HCEC 1CT (cell line): ENCODE results near the gene BARD1.
"Not testable (repeated sequence)": the region's sequence is repeated elsewhere in the genome, so short reads cannot be mapped to it uniquely, and the experiment has no call there.

Source experiments
- DNase-seq: peaks from one replicate; pipeline ENCODE4 v3.0.0-alpha.2; 2017

BARD1 gene

DNA sequence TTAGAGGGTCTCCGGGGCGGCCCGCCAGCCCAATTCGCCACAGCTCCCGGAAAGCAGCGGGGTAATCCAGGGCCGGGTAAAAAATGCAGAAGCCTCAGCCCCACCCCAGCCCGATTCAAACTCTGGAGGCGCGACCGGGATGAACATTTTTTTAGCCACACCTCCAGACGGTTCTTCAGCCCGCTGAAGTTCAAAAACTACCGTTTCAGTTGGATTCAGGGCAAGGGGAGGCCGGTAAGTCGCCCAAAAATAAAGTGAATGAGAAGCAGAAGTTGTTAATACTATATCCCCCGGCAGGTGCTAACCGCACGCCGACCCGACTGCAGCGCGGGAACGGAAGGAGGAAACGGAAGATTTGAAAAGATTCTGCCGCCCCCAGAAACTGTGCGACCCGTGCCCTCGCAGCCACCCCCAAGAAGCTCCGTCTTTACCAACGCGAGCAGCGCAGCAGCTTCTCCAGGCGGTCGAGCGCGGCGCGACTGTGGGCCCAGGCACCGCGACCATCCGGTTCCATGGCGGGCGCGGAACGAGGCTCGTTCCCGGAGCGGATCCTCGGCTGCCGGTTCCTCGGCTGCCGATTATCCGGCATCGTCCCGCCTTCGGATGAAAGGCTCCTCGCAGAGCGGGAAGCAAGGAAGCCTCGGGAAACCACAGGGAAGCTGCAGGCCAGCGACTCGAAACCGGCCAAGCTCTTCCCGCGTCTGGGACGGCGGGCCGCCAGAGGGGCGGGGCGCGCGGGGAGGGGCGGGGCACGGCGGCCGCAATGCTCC is at the start of gene BARD1:
Gene BARD1 (minus strand): TSS at position 703 of the 770 bp plus-strand sequence. CDS start 114 bp downstream, at position 589.
- DNase-seq: peak; percentile 62

DNA sequence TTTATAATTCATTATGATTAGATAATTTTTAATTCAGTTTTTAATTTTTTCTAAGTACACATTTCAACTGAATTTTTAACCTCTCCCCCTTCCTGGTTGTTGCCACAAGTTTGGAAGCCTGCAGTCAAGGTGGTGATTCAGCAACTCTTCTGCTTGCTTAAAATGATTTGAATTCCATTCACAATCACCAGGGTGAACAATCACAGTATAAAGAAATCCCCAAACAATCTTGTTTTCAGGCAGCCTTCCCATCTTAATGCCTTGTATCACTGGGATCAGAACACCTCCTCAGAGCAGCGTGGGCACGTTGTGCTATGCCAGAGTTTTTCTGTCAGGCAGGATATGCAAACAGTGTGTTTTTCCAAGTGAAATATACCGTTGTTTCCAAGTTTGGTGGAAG is 46.7 kb upstream of the BARD1 start:
- DNase-seq: peak; percentile 55

DNA sequence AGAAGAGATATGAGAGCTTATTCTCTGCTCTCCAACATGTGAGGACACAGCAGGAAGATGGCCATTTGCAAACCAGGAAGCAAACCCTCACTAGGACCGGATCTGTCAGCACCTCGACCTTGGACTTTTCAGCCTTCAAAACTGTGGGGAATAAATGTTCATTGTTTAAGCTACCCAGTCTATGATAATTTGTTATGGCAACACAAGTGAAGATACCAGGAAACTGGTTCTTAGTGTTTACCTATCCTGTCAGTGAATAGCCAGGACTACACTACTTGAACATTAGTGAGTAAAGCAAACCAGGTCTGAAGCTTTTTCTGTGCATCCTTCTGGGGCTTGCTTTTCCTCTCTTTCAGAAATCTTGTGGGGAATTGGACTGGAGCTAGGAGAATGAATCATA is 44.4 kb upstream of the BARD1 start:
- no peak for DNase-seq

DNA sequence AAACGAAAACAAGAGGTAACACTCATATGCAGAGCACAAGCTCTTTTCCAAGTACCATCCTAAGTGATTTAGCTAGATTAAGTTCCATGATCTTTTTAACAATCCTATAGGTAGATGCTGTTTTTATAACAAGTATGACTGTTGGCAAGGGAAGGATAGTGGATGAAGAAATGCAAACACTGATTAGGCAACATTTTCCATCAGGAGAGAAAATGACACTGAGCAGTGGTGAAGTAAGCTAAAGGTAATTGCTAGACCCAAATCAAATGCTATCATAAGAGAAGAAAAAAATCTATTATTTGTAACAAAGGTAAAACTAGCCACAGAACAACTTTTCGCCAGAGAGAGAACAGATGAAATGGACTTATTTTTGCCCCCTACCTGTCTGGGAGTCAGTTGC is 34.3 kb upstream of the BARD1 start:
- DNase-seq: no peak

DNA sequence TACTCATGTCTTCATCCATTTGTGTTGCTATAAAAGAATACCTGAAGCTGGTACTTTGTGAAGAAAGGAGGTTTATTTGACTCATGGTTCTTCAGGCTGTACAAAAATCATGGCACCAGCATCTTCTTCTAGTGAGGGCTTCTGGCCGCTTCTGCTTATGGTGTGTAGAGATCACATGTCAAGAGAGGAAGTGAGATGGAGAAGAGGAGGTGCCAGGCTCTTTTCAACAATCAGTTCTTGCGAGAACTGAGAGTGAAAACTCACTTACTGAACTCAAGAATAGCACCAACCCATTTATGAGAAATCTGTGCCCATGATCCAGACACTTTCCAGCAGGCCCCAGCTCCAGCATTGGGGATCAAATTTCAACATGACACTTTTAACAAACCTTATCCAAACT is 30.0 kb upstream of the BARD1 start:
- no peak for DNase-seq

DNA sequence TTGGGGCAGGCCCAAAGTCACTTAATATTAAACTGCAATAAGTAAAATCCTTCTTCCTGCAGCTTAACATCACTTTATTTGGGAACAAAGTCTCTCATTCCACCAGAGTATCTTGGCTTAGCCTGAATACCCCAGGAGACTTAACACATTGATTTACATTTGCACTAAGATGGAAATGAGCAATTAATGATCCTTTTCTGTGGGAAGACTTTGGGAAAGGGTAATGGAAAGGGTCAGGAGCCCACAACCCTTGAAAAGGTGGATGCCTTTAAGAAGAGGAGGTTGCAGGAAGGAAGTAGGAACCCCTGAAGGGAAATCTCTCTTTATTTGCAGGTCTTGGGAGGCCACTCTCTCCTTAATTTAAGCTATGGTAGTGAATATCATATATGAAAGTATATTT is 28.0 kb upstream of the BARD1 start:
- no peak for DNase-seq

DNA sequence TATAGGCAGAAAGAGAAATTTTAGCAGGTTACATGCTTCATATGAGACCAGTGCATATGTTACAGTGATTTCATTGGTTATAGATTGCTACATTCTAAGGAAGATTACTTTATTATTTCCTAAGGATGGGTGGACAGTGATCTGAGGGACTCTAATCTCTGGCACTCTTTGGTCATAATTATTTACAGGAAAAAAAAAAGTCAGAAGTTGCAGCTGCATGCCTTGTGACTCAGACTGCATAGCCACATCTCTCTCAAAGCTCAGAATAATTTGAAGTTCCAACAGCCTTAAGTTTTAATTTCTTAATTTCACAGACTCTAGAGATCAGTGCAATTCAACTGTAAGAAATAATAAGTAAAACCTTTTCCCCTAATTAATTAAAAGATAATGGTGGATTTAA is 27.1 kb upstream of the BARD1 start:
- peak; percentile 17 for DNase-seq

DNA sequence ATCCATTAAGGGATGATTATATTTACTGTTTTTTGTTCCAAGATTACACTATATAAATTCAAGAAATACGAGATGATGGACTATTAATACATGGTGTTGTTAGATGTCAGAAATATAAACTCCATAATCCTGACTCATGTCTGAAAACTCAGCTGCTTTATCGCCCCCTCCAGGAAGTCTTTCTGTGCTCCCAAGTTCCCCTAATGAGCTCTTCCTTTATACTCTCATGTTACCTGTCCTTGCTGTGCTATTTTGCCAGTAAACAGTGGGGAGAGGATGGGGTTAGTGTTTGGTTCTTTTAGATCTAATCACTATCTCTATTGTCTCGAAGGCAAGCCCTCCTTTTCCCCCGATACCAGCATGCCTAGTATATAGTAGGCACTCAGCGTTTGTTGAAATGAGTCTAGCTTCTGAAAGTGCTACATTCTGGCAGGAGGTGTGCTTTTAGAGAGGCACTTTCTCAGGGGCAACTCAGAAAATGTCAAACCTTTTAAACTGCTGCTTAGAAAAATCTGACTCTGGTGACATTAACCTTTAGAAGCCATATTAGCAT is 21.4 kb upstream of the BARD1 start:
- DNase-seq: peak; percentile 43

DNA sequence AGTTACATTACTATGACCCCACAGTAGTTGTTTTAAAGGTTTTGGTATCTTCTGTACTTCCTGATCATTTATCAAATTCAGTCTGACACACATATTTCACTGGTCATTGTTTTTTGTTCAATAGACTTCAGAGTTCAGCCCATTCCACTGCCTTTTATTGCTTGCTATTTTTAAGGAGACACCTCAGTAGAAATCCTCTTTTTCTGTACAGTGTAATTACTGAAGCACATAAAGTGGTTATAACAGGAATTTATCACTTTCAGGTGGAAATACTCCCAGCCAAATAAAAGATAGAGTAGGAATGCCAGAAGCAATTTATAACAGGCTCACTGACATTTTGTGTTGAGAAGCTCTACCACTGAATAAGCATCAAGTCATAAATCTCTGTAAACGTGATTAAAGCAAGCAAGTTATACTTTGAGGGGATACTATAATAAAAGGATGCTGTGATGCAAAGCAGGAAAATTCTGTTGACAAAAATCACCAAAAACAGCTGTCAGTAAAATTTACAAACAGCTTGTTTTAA is 6.6 kb upstream of the BARD1 start:
- no peak for DNase-seq

DNA sequence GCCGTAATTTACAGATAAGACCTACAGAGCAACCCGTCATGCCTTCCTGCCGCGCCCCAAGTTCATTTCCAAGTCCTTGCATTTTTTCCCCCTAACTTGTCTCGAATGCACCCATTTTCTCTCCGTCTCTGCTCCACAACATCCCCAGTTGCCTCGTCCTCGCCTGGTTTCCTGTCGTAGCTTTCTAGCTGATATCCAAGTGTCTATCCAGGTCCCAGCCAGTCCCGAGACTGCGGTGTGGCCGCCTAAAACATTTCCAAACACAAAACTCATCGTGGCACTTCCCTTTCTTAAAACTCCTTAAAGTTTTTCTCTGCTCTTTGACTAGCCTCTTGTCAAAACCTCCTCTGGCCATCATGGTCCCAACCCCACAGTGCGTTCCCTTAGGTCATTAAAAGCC is 1.2 kb upstream of the BARD1 start:
- no peak for DNase-seq

DNA sequence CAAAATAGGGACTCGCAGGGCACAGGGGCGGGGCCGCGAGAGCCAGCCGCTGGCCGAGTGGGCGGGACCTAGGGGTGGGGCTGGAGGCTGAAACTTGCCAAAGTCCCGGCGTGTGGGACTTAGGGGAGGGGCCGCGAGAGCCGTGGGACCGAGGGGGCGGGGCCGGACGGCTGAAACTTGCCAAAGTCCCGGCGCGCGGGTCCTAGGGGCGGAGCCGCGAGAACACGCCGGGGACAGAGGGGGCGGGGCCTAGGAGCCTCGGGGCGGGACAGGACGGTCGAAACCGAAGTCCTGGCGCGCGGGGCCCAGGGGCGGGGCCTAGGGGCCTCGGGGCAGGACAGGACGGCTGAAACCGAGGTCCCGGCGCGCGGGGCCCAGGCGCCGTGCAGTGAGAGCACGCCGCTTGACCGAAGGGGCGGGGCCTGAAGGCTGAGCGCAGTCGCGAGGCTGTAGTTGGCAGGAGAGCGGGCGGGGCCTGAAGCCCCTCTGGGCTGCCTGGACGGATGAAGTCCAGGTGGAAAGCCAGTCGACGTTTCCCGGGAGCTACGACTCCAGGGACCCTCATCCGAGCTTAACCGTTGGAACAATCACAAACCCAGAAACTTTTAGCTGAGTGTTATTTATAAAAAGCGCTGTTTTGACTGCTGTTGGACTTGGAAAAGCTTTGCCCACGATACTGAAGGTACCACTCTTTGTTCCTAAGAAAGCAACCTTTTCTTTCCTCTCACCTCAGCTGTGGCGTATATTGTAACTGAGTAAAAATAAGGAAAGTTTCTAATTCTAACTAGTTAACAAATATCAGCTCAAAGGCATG is 475 bp upstream of the BARD1 start:
- peak; percentile 97 for DNase-seq

DNA sequence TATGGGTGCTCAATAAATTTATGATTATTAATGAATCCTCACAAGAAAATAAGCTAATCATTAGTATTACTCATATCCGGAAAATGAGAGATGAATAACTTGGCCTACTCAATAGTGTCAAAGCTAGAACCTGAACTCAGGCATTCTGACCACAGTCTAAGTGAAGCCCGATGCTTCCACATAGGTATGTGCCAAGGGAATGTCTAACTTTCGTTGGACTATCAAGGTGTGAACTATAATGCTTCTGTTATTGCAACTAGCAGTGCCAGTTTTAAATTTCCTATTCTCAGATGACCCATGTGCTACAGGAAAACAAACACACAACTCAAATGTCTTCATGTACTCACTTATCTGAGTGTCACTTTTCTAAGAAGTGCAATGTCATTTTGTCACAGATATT is 1.8 kb downstream of the BARD1 start:
- DNase-seq: no peak

DNA sequence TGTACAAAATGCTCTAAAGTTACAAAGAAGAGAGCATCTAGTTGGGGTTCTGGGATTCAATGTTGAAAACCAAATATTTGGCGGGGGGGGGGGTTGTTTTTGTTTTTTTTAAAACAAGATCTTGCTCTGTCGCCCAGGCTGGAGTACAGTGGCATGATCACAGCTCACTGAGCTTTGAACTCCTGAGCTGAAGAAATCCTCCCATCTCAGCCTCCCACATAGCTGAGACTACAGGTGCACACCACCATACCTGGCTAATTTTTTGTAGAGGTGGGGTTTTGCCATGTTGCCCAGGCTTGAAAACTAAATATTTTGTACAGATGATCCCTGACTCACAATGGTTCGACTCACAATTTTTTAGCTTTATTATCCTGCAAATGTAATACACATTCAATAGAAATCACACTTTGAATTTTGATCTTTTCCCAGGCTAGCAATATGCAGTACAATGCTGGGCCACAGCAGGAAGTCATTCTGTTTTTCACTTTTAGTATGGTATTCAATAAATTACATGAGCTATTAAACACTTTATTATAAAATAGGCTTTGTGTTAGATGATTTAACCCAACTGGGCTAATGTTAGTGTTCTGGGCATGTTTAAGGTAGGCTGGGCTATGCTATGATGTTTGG is 7.6 kb downstream of the BARD1 start:
- DNase-seq: no peak

DNA sequence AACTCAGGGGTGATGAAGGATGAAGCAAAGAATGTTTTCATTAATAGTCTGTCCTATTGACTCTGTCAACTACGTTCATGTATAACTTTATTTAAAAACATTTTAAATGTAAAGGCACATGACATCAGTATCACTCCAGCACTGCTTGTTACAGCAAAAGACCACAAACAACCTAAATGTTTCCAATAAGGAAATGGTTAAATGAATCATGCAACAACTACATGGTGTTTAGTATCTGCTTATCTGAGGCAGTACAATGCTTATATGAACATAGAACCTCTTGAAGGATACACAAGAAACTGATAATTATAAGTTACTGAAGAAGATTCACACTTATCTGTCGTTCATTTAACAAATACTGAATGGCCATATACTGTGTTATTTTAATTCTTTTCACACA is 8.4 kb downstream of the BARD1 start:
- no peak for DNase-seq

DNA sequence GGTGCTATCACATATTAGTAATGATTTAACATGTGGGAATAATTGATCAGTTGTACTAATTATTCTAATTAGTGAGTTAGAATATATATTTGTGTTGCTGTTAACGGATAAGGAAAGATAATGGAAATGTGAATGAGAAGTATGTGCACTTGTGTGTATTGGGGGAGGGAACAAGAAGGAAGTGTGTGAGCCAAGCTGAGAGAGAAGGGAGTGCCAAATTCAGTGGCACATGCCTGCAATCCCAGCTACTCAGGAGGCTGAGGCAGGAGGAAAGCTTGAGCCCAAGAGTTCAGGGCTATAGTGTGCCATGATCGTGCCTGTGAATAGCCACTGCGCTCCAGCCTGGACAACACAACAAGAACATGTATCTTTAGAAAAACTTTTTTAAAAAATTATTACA is 9.3 kb downstream of the BARD1 start:
- no peak for DNase-seq

DNA sequence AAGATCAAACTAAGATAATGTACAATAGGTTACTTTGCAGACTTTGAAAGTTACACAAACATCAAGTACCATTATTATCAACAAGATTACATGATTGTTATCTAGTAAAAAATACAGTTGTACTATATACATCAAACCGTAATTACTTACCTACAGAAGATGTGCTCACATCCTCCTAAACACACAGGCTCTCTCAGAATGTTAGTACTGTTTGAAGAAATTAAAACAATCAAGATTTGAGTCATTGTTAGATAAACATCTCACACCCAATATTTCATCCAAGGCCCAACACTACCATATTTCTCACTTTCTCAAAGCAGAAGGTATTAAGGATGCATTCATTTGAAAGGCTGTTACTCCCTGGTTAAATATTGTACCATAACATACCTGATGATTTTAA is 12.6 kb downstream of the BARD1 start:
- no peak for DNase-seq

DNA sequence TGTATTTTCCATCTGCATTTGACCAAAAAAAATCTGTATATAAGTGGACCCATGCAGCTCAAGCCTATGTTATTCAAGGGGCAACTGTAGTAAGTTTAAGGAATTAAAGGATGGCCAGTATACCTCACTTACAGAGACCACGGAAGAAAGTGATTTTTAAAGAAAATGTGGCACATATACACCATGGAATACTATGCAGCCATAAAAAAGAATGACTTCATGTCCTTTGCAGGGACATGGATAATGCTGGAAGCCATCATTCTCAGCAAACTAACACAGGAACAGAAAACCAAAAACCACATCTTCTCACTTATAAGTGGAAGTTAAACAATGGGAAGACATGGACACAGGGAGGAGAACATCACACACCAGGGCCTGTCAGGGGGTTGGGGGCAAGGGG is 26.3 kb downstream of the BARD1 start:
- DNase-seq: not testable (repeated sequence)

DNA sequence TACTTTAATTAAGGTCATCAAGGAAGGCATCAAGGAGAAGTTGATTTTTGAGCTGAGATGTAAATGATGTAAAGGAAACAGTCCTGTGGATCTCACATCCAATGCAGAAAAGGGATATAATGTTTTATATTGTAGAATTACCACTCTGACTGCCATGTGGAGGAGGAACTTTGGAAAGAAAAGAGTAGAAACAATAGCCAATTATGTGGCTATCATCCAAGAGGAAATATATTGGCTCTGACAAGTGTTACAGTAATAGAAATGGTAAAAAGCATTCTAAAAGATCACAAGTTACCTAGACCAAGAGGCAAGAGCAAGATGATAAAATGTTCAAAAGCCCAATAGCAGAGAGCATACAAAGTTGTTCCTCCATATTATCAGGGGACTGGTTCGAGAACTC is 26.8 kb downstream of the BARD1 start:
- DNase-seq: no peak

DNA sequence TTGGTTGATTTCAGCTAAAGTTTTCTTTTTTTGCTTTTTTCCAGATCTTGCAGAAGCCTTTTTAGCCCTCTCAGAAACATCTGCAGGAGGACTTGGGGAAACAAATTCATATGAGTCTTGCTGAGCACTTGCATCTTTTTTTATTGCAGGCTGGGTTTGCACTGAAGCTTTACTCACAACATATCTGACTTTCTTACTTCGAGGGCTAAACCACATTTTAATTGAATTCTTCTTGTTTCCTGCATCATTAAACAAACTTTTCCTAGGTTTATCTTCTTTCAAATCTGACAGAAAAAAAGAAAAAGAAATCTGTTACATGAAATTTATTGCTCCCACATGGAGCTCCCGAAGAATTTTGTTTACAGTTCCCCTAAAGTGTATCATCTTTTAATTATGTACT is 28.3 kb downstream of the BARD1 start:
- no peak for DNase-seq

DNA sequence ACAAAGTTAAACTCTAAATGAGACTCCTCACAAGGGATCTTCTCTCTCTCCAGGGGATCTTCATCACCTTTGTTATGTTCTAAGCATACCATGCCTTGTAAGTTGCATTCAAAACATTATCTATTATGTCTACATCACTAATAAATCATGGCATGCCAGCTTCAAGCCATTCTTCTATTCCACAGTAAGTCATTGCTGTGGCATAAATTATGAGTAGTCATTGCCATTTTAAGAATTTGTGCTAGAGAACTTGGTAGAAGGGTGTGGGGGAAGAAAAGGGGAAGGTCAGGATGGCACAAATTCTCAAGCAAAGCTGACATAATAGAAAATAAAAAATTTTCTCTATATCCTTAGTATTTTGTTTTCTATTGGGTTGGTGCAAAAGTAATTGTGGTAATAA is 33.5 kb downstream of the BARD1 start:
- no peak for DNase-seq

DNA sequence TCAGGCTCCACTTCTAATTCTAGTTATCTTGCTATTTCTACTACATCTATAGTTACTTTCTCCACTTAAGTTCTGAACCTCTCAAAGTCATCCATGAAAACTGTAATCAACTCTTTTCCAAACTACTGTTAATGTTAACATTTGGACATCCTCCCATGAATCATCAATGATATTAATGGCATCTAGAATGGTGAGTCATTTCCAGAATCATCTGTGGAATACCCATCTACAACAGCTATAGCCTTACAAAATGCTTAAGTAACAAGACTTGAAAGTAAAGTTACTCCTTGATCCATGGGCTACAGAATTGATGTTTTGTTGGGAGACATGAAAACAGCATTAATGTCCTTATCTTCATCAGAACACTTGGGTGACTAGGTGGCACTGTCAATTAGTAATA is 35.4 kb downstream of the BARD1 start:
- peak; percentile 74 for DNase-seq

DNA sequence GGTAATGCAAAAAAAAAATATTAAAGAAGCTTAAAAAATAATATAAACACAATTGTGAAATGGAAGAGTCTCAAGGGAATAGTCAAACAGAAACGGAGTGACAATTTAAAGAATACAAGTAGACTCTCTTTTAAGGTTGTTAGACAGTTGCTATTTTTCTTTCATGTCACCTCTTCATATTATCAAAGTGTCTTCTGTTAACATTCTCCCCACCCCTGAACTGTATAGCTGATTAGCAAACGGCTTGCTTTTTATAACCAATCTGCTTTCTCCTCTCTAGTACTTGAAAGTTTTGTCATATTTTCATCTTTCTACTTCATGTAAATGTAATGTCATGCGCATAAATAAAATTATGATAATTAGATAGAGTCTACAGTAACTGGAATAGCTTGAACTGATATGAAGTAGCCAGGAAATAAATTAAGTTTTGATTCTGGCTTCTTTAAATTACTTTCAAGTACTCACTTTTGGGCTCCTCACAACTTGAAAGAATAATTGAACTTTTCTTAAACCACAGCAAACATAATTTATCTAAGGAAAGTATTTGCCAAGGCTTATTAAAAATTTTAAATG is 37.0 kb downstream of the BARD1 start:
- no peak for DNase-seq

DNA sequence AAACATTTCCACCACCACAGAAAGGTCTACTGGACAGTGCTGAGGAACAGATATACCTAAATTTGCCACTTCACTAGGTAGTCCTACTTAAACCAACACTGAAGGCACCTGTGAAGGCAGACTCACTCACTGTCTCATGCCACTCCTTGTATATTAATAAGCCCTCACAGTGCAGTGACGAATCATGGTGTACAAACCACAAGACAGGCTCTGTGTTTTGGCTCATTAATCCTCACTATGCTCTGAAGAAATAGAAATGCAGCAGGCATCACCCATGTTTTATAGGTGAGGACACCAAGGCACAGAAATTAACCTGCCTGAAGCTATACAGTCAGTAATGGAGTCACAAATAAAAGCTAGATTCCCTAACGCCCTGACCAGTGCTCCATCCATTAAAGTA is 44.3 kb downstream of the BARD1 start:
- no peak for DNase-seq
